Skeletal muscle tissue (tissue), 4 donors: ENCODE measurements around the gene ZNF446. TPM values are rescaled to one million over a fixed set of nuclear protein-coding genes. Genes with fewer than 3 reads are reported as not detected.

Experiments
- H3K27ac ChIP-seq: one replicate; pipeline ENCODE4 v1.7.0; 2013; ENCODE audit warnings: mild to moderate bottlenecking, low read depth, low read length, inconsistent platforms
- H3K27me3 ChIP-seq, 3 donors: one replicate each; pipeline ENCODE4 v1.7.0; 2013; ENCODE audit warnings: low read length in 3 of 3; ENCODE audit not compliant: control insufficient read depth in 3 of 3, insufficient read depth in 3 of 3
- H3K36me3 ChIP-seq, 3 donors: one replicate each; pipeline ENCODE4 v1.7.0; 2013; ENCODE audit warnings: low read length in 3 of 3; ENCODE audit not compliant: control insufficient read depth in 3 of 3, insufficient read depth in 3 of 3
- H3K4me1 ChIP-seq, 3 donors: one replicate each; pipeline ENCODE4 v1.7.0; 2013; ENCODE audit warnings: low read length in 3 of 3, mild to moderate bottlenecking in 3 of 3; ENCODE audit not compliant: control insufficient read depth in 3 of 3, insufficient read depth in 3 of 3
- H3K4me3 ChIP-seq, 3 donors: one replicate each; pipeline ENCODE4 v1.7.0; 2013; ENCODE audit warnings: low read length in 3 of 3
- H3K9ac ChIP-seq, 3 donors: one replicate each; pipeline ENCODE4 v1.7.0; 2013; ENCODE audit warnings: low read length in 3 of 3, mild to moderate bottlenecking in 3 of 3, moderate library complexity in 2 of 3, low read depth in 1 of 3
- H3K9me3 ChIP-seq, 3 donors: one replicate each; pipeline ENCODE4 v1.7.0; 2013; ENCODE audit warnings: low read length in 3 of 3; ENCODE audit not compliant: control insufficient read depth in 3 of 3
- total RNA-seq: library from RNA; depleted of rRNA; stranded (reverse); fragments of >200 nt; gene quantifications from one replicate; pipeline ENCODE4 v1.2.3, GENCODE V29; 2014
- donor health status: Osteomylitis.

ZNF446 gene
- total RNA-seq, 1 donor from 2014 or later = 3.1 TPM

- no peak overlapping the region for H3K27ac ChIP-seq
- H3K4me1 ChIP-seq = peaks cover 36 to 42% (median 37%) of the 10 kb centered on the region in 3 donors
- H3K36me3 ChIP-seq = peaks cover 12 to 18% (median 17%) of the 10 kb centered on the region in 3 donors
- peak overlapping the region; percentile 27 to 73 (median 56) for H3K9ac ChIP-seq
- no peaks in the 10 kb centered on the region for H3K9me3 ChIP-seq
- peak overlapping the region; percentile 65 to 66 (median 66) for H3K4me3 ChIP-seq
- H3K27me3 ChIP-seq = no peaks in the 10 kb centered on the region
Observed at GRCh38 chr19:58513694-58514563, 37.8 kb downstream of the ZNF446 start.

GRCh38 chr19:58514564-58515022 lies 38.4 kb downstream of the ZNF446 start:
- H3K4me3 ChIP-seq = peak overlapping the region; percentile 16 to 66 (median 66)
- no peaks in the 10 kb centered on the region for H3K9me3 ChIP-seq
- H3K36me3 ChIP-seq = peaks cover 12 to 18% (median 17%) of the 10 kb centered on the region in 3 donors
- peaks cover 37 to 49% (median 39%) of the 10 kb centered on the region in 3 donors for H3K4me1 ChIP-seq
- peak overlapping the region; percentile 27 to 73 (median 38) for H3K9ac ChIP-seq
- no peaks in the 10 kb centered on the region for H3K27me3 ChIP-seq
- no peak overlapping the region for H3K27ac ChIP-seq

GRCh38 chr19:58515259-58515658 lies 39.1 kb downstream of the ZNF446 start:
- Histone ChIP-seq H3K36me3 (peaks cover 12 to 18% (median 17%) of the 10 kb centered on the region in 3 donors), H3K27me3 (no peaks in the 10 kb centered on the region), H3K9ac (peak overlapping the region in 2 of 3 donors; percentile 51 to 64), H3K4me1 (peaks cover 39 to 54% (median 40%) of the 10 kb centered on the region in 3 donors), H3K9me3 (no peaks in the 10 kb centered on the region), H3K4me3 (peak overlapping the region in 1 of 3 donors; percentile 23), H3K27ac (no peak overlapping the region)

- H3K9ac ChIP-seq = peak overlapping the region in 2 of 3 donors; percentile 64 to 65
- no peak overlapping the region for H3K4me3 ChIP-seq
- H3K9me3 ChIP-seq = no peaks in the 10 kb centered on the region
- peaks cover 12 to 18% (median 17%) of the 10 kb centered on the region in 3 donors for H3K36me3 ChIP-seq
- no peak overlapping the region for H3K27ac ChIP-seq
- no peaks in the 10 kb centered on the region for H3K27me3 ChIP-seq
- H3K4me1 ChIP-seq = peaks cover 43 to 59% (median 44%) of the 10 kb centered on the region in 3 donors
Observed at GRCh38 chr19:58516246-58516836, 40.2 kb downstream of the ZNF446 start.

GRCh38 chr19:58516964-58517833 lies 41.0 kb downstream of the ZNF446 start:
- no peaks in the 10 kb centered on the region for H3K9me3 ChIP-seq

GRCh38 chr19:58518256-58519086 lies 42.3 kb downstream of the ZNF446 start:
- Histone ChIP-seq H3K27me3 (no peaks in the 10 kb centered on the region), H3K9me3 (no peaks in the 10 kb centered on the region), H3K4me1 (peaks cover 44 to 59% (median 46%) of the 10 kb centered on the region in 3 donors)

More at GRCh38 chr19:58516964-58517833, 41.0 kb downstream of the ZNF446 start:
- Histone ChIP-seq H3K27me3 (no peaks in the 10 kb centered on the region), H3K9ac (no peak overlapping the region), H3K36me3 (peaks cover 12 to 18% (median 17%) of the 10 kb centered on the region in 3 donors), H3K27ac (no peak overlapping the region), H3K4me3 (no peak overlapping the region), H3K4me1 (peaks cover 44 to 59% (median 46%) of the 10 kb centered on the region in 3 donors)

GRCh38 chr19:58519087-58519354 lies 42.9 kb downstream of the ZNF446 start:
- Histone ChIP-seq H3K27me3 (no peaks in the 10 kb centered on the region), H3K9me3 (no peaks in the 10 kb centered on the region), H3K36me3 (peaks cover 11 to 18% (median 17%) of the 10 kb centered on the region in 3 donors), H3K9ac (peak overlapping the region; percentile 95 to 96 (median 95)), H3K27ac (peak overlapping the region; percentile 94), H3K4me3 (peak overlapping the region; percentile 93 to 97 (median 96)), H3K4me1 (peaks cover 41 to 59% (median 42%) of the 10 kb centered on the region in 3 donors)

More at GRCh38 chr19:58518256-58519086, 42.3 kb downstream of the ZNF446 start:
- Histone ChIP-seq H3K4me3 (peak overlapping the region; percentile 93 to 97 (median 96)), H3K9ac (peak overlapping the region; percentile 95 to 96 (median 95)), H3K27ac (peak overlapping the region; percentile 94), H3K36me3 (peaks cover 11 to 18% (median 17%) of the 10 kb centered on the region in 3 donors)

GRCh38 chr19:58519355-58520256 lies 43.5 kb downstream of the ZNF446 start, which contains the start of gene ZBTB45:
TSS of gene ZBTB45 (minus strand) at chr19:58519810. CDS start at chr19:58517673, 2,137 bp downstream.
- Histone ChIP-seq H3K27ac (peak within 1 kb of the TSS; percentile 94), H3K9ac (peak within 1 kb of the TSS; percentile 95 to 96 (median 95)), H3K36me3 (peaks cover 11 to 18% (median 17%) of the 10 kb centered on the region in 3 donors), H3K27me3 (no peaks in the 10 kb centered on the region), H3K4me3 (peak within 1 kb of the TSS; percentile 93 to 97 (median 96)), H3K9me3 (no peaks in the 10 kb centered on the region), H3K4me1 (peaks cover 38 to 55% (median 38%) of the 10 kb centered on the region in 3 donors)
